ENCODE results near the gene OLR1.

OLR1 gene

GRCh38 chr12:10160617-10161385 lies 11.1 kb downstream of the OLR1 start:
- Mint-ChIP-seq H3K36me3 (ENCODE audit: low read depth) (no peaks in the 10 kb centered on the region), H3K27ac (peak overlapping the region in 1 of 3 experiments; percentile 1), H3K4me1 (peaks cover 5% of the 10 kb centered on the region), H3K27me3 (ENCODE audit: low read depth) (no peaks in the 10 kb centered on the region), H3K9me3 (no peaks in the 10 kb centered on the region), H3K4me3 (no peak overlapping the region)
- no peak for TF ChIP-seq CTCF (IDR thresholded peaks at IDR 0.05; ENCODE audit: unreplicated experiment in 3 of 3)

GRCh38 chr12:10159280-10159679 lies 12.7 kb downstream of the OLR1 start:
- Mint-ChIP-seq H3K27me3 (ENCODE audit: low read depth) (no peaks in the 10 kb centered on the region), H3K9me3 (no peaks in the 10 kb centered on the region), H3K27ac (no peak overlapping the region), H3K4me1 (peaks cover 5% of the 10 kb centered on the region), H3K36me3 (ENCODE audit: low read depth) (no peaks in the 10 kb centered on the region), H3K4me3 (no peak overlapping the region)
- no peak for TF ChIP-seq CTCF (IDR thresholded peaks at IDR 0.05; ENCODE audit: unreplicated experiment in 3 of 3)

- no peaks in the 10 kb centered on the region for H3K27me3 Mint-ChIP-seq (ENCODE audit: low read depth)
- TF ChIP-seq CTCF (IDR thresholded peaks at IDR 0.05; ENCODE audit: unreplicated experiment in 3 of 3), result no peak
- H3K4me3 Mint-ChIP-seq, result no peak overlapping the region
- no peaks in the 10 kb centered on the region for H3K36me3 Mint-ChIP-seq (ENCODE audit: low read depth)
- no peaks in the 10 kb centered on the region for H3K9me3 Mint-ChIP-seq
- no peak overlapping the region for H3K27ac Mint-ChIP-seq
- peaks cover 5% of the 10 kb centered on the region for H3K4me1 Mint-ChIP-seq
Observed at GRCh38 chr12:10158406-10158805, 13.5 kb downstream of the OLR1 start.

- no peak overlapping the region for H3K27ac Mint-ChIP-seq
- no peaks in the 10 kb centered on the region for H3K27me3 Mint-ChIP-seq (ENCODE audit: low read depth)
- no peaks in the 10 kb centered on the region for H3K36me3 Mint-ChIP-seq (ENCODE audit: low read depth)
- no peaks in the 10 kb centered on the region for H3K9me3 Mint-ChIP-seq
- TF ChIP-seq CTCF (IDR thresholded peaks at IDR 0.05; ENCODE audit: unreplicated experiment in 3 of 3), result no peak
- H3K4me3 Mint-ChIP-seq, result no peak overlapping the region
- H3K4me1 Mint-ChIP-seq, result peaks cover 11% of the 10 kb centered on the region
Observed at GRCh38 chr12:10155966-10156365, 16.0 kb downstream of the OLR1 start.

GRCh38 chr12:10154145-10154496 lies 17.8 kb downstream of the OLR1 start:
- H3K9me3 Mint-ChIP-seq, result no peaks in the 10 kb centered on the region
- H3K4me1 Mint-ChIP-seq, result peaks cover 5% of the 10 kb centered on the region
- H3K27me3 Mint-ChIP-seq (ENCODE audit: low read depth), result no peaks in the 10 kb centered on the region
- peak overlapping the region; percentile 85 to 93 (median 92) for H3K4me3 Mint-ChIP-seq
- TF ChIP-seq CTCF (IDR thresholded peaks at IDR 0.05; ENCODE audit: unreplicated experiment in 3 of 3), result no peak
- H3K27ac Mint-ChIP-seq, result peak overlapping the region; percentile 42 to 89 (median 80)
- H3K36me3 Mint-ChIP-seq (ENCODE audit: low read depth), result no peaks in the 10 kb centered on the region

Measured in nephron (organoid).